Stimulated activated naive CD4-positive, alpha-beta T cell (primary cell): Measurements from ENCODE around the gene RAD51B.
"Not testable (repeated sequence)": the region's sequence is repeated elsewhere in the genome, so short reads cannot be mapped to it uniquely, and the experiment has no call there.

Source experiments
- DNase-seq, 6 experiments: peaks; one replicate each; lab custom pipeline; 2025; lab: John Stamatoyannopoulos, UW

RAD51B gene

DNA sequence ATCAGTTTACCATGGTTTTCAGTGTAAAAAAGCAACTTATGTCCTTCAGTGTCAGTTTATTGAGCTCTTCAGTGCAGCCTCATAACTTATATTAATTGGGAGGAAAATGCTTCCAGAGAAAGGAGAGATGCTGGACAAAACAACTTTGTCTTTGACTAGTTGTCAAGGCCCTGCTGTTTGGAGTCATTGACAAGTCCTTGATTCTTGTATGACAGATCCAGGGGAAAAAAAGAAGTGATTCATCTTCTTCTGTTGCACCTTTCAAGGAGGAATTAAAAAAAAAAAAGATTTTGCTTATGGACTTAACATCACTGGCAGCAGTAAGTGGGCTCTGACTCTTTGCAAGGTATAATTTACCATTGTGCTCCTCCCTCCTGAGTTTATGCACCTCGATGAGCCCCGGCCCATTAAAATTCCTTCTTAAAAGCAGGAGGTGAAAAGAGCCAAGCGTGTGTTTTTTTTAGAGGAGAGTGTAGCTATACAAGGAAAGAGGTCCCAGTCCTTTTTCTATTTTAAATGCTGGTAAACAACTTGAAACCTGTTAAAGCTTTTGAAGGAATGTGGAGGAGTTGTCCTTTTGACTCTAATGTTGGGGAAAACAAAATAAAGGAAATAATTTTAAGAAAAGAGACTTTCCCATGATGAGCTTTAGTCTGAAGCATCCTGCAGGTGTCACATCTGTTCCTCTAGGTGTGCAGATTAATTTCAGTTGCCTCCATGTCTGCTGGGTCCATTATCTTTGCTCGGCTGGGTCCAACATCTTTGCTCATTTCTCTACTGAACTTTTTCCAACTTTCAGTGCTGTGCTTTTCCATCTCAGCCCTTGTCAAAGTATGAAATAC lies 431.6 kb downstream of the RAD51B start:
- DNase-seq = peak in 2 of 6 experiments; percentile 18 to 22

- no peak for DNase-seq
Observed at GRCh38 chr14:68251769-68252100, 432.2 kb downstream of the RAD51B start.

GRCh38 chr14:68253160-68253780 lies 433.7 kb downstream of the RAD51B start:
- DNase-seq = no peak

DNA sequence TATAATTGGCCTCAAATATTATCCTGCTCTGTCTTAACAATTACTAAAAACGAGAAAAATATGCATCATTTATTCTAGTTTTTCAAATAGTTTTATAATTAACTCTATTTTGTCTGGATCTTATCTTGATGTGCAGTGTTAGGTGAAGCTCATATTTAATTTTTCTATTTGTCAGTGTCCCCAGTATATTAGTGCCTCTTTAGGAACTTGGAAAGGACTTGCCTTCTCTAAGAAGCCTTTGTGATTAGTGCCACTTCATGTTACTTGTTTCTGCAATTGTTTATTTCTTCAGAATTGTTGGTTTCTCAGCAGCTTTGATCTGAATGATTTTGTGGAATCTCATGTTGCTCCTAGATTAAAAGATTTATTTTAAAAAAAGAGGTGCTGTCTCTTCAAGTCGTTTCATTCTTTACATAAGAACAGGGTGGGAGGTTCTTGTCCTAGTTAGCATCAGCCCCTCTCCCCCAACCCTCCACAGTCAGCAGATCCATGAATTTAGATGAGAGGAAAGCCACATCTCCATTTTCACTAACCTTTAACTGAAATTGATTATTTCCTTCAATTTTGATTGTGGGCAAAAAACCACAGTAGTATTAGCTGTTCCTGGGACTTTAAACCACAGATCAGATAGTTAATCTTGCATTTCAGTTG lies 434.4 kb downstream of the RAD51B start:
- no peak for DNase-seq

- no peak for DNase-seq
Observed at GRCh38 chr14:68254669-68255527, 435.3 kb downstream of the RAD51B start.

- no peak for DNase-seq
Observed at GRCh38 chr14:68255693-68256178, 436.2 kb downstream of the RAD51B start.

DNA sequence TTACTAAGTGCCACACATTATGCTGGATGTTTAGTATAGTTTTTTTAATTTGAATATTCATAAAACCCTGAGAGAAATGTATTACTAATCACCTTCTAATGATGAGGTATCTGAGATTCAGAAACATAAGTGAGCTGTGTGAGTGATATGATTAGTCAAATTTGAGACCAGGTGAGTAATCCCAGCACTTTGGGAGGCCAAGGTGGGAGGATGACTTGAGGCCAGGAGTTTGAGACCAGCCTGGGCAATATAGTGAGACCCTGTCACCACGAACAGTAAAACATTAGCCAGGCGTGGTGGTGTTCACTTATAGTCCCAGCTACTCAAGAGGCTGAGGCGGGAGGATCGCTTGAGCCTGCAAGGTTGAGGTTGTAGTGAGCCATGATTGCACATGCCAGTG lies 438.4 kb downstream of the RAD51B start:
- DNase-seq = no peak

GRCh38 chr14:68258995-68259394 lies 439.4 kb downstream of the RAD51B start:
- DNase-seq = not testable (repeated sequence)

GRCh38 chr14:68260121-68260520 lies 440.5 kb downstream of the RAD51B start:
- no peak for DNase-seq

DNA sequence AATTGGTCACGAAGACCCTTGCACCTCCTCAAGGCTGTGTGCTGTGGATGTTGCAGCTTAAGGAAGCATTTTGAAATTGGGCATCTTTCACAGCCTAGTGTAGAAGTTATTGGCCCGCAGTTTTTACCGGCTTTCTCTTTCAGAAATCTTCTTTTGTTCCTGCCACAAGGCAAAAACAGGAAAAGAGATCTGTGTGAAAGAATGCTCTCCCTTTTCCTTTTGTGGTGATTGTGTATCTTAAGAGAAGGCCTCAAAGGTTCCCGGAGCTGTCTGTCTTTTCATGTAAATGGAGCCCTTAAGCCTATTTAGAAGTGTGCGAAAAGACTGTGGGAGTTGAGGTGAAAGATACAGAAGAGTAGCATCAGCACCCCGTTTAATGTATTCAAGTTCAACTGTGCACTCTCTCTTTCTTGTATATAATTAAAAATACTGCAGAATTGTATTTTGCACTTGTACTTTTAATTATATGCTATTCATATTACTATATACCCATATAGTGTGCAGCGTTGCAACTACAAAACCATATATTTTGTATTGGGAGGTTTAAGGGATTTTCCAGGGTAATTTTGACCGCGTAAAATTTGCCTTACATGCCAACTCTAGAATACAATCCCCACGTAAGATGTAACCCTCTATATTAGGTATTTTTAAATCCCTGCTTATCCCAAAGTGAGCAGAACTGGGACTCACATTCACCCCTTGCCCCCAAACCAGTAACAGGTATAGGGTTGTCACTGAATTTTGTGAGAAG lies 441.7 kb downstream of the RAD51B start:
- peak in 2 of 6 experiments; percentile 24 to 31 for DNase-seq

GRCh38 chr14:68262567-68262966 lies 443.0 kb downstream of the RAD51B start:
- DNase-seq = no peak

DNA sequence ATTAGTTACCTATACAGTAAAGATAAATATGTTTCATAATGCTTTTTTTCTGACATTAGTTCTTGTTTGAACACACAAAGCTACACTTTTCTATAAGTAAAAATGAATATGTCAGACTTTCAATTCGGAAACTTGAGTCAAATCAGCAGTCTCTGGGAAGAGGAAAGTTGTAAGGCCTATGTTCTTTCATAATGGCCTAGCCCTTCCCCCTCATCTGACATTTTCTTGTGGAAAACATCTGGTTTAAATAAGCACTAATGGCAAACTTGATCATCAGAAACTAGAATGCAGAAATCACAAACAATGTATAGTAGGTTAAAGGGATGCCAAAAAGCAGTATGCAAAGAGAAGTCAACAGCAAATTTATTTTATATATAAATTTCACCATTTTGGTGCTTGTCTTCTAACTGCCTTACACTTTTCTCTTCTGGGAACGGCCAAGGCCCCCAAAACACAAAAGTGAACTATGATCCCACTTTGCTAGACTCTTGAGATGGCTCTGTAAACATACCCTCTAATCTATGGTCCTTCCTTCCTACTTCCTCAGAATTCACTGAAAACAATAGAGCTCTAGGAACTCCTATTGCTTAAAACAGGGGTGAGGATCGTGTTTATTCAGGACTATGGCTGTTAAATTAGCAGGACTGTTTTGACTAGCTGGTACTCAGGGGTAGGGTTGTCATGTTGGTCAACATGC lies 444.1 kb downstream of the RAD51B start:
- no peak for DNase-seq

- DNase-seq = no peak
Observed at GRCh38 chr14:68264260-68264569, 444.6 kb downstream of the RAD51B start.

GRCh38 chr14:68266998-68267397 lies 447.4 kb downstream of the RAD51B start:
- no peak for DNase-seq

GRCh38 chr14:68268197-68268596 lies 448.6 kb downstream of the RAD51B start:
- DNase-seq = peak in 2 of 6 experiments; percentile 19 to 27

GRCh38 chr14:68268719-68269118 lies 449.1 kb downstream of the RAD51B start:
- peak in 3 of 6 experiments; percentile 16 to 30 (median 23) for DNase-seq

GRCh38 chr14:68269136-68269927 lies 449.8 kb downstream of the RAD51B start:
- no peak for DNase-seq

GRCh38 chr14:68270342-68270741 lies 450.8 kb downstream of the RAD51B start:
- no peak for DNase-seq

GRCh38 chr14:68271913-68272391 lies 452.4 kb downstream of the RAD51B start:
- DNase-seq = peak in 1 of 6 experiments; percentile 16

DNA sequence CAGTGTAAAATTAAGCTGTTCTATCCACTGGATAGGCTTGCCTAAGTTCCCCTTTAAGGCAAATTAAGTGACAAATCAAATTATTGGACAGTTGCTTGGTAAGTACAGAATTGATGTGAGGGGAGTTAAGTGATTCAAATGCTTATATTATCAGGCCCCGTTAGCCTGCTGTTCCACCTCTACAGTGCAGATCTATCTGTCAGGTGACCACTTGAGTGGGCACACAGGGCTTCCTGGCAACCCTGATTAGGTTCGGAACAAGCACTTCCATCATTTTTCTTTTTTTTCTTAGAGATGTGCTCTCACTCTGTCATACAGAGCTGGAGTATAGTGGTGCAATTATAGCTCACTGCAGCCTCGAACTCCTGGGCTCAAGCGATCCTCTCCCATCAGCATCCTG lies 453.8 kb downstream of the RAD51B start:
- no peak for DNase-seq
